Activated CD4-positive, alpha-beta T cell treated with anti-CD3 and anti-CD28 coated beads, Interleukin-2, Interleukin-6, amounts not matched to agents 100 ng/mL and 50 ng/mL, durations not matched to agents 16 hours and 8 hours (primary cell): ENCODE results near the gene LETM1.
A peak's percentile ranks its signal among the peaks of the same experiment; 100 is the strongest.

Experiments
- DNase-seq: peaks from one replicate; pipeline ENCODE4 v3.0.0-alpha.2; 2020

LETM1 gene

DNA sequence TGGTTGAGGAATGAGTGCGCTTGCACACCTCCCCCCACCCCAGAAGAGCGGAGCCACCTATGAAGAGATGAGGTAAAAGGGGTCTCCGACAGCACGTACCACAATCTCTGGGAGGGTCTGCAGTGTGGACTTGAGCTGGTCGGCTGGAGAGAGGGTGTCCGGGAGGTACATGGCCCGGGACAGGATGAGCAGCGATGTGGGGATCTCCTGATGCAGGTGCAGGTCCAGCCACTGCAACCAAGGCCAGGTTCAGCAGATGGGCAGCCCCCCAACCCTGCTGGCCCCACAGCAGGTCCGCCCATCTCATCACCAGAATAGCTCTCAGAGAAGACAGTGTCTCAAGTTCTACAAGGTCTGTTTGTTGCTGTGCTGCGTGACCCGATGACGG is 32.4 kb downstream of the LETM1 start:
- no peak for DNase-seq

GRCh38 chr4:1822568-1823544 is 33.1 kb downstream of the LETM1 start:
- DNase-seq, result no peak

DNA sequence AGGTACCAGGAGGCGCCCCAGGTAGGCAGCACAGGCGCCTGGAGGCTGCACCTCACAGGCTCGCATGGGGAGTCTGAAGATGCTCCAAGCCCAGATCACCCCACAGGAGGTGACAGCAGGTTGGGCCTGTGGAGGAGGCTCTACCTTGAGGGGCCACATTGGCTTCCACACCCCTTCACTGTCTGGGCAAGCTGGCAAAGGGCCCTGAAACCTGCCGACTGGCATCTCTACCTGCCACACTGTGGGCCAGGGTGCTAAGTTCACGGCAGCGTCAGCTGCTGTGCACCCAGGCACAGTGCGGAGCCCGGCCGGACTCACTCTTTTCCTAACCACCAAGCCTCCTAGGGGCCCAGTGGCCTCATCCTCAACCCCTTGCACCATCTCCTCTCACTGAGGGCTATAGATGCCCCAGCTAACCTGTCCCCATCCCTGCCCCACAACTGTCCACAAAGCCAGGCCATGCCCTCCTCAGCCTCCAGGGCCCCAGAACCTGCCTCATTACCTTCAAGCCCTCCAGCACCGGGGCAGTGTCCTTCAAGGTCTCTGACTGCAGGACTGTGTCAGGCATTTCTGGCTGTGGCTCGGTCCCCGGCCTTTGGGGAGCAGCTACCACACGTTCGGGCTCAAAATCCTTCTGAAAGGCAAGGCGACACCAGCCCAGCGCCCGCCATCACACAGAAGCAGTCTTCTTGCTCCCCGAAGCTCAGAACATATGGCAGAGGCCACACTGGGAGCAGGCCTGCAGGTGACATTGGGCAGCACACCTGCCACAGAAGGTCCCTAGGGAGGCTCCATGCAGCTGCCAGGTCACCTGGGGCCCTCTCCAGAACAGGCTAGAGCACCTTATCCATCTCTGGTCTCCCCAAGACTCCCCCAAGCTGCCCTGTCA is 34.0 kb downstream of the LETM1 start:
- no peak for DNase-seq

GRCh38 chr4:1819816-1820215 is 36.1 kb downstream of the LETM1 start:
- DNase-seq, result no peak

GRCh38 chr4:1819284-1819683 is 36.7 kb downstream of the LETM1 start:
- DNase-seq, result no peak

DNA sequence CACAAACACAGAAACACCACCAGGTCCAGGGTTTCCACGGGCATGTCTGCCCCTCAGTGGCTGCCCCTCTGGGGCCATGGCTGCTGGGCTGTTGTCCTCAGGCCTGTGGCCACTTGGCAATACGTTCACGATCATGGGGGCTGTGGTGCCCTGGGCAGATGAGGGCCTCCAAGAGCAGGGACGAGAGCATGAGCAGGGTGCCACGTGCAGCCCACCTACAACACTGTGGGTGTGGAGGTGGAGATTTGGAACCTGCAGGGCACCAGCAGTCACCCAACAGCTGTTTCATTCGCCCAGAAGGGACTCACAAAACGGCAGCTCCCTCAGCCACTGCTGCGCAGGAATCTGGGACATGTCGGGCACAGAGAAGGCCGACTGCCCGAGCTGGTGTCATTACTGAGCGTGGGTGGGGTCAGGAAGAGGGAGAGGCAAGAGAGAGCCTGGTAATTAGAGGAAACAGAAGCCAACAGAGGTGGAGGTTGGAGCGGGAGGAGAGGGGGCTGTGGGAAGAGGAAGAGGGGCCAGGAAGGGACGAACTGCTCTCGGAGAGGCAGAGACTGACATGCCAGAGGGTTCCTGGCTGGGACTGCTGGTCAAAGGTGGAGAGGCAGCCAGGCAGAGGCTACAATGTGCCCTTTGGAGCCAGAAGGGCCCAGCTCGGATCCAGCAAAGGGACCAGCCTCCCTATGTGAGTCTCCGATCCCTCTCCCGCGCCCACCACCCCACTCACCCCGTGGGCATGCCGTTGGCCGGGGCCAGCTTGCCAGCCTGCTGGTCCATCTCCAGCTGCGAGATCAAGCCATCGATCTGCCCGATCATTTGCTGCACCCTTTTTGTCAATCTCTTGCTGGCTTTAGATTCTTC is 39.7 kb downstream of the LETM1 start:
- no peak for DNase-seq

- no peak for DNase-seq
Observed at GRCh38 chr4:1815096-1815996, 40.6 kb downstream of the LETM1 start.

DNA sequence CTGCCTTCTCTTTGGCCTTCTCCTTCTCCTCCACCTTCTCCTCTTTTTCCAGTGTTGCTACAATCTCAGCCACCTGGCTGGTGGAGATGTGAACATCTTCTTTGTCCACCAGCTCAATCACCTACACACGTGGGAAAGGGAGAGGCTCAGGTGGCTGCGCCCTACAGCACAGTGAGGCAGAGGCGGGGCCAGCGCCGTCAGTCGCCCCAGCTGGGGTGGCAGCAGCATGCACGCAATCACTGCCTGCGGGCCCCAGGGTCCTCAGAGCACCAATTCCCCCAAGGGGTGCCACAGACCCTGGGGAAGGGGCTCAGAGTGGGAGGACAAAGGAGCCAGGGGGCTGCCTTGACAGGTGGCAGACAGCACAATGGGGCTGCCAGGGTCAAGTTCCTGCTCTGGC is 41.5 kb downstream of the LETM1 start:
- DNase-seq, result no peak

- no peak for DNase-seq
Observed at GRCh38 chr4:1813915-1814314, 42.0 kb downstream of the LETM1 start.

DNA sequence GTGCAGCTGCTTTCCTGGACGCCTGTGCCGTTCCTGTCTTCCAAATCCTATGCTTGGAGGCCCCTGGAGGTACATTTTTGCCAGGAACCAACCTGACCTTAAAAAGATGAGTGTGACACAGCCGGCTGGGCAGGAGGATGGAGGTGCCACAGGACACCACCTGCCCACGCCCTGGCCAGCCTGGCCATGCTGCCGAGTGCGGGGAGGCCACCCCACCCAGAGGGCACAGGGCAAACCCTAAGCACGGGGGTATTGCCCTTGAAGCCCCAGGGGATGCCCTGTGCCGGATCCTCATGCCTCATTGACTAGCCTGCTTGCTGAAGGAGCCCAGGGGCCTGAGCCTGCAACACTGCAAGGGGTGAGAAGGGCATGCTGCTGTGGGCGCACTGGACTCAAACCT is 42.7 kb downstream of the LETM1 start:
- DNase-seq, result no peak

DNA sequence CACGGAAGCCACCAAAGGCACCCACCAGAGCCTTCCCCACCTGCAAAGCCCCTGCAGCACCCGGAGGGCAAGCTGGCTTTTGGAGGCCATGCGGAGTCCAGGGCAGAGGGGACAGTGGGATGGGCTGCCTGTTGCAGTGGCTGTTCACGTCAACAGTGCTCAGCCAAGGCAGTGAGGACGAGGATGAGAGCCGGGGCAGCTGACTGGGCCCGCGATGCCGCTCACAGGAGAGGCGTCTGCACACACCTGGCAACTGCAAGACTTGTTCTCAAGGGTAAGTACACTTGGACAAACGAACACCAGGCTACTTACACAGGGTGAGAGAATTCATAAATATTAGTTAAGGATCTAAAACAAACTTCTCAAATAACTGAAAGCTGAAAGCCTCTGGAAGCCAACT is 43.2 kb downstream of the LETM1 start:
- DNase-seq, result no peak

GRCh38 chr4:1810765-1811164 is 45.2 kb downstream of the LETM1 start:
- no peak for DNase-seq

GRCh38 chr4:1809754-1810502 is 46.0 kb downstream of the LETM1 start:
- peak; percentile 79 for DNase-seq

DNA sequence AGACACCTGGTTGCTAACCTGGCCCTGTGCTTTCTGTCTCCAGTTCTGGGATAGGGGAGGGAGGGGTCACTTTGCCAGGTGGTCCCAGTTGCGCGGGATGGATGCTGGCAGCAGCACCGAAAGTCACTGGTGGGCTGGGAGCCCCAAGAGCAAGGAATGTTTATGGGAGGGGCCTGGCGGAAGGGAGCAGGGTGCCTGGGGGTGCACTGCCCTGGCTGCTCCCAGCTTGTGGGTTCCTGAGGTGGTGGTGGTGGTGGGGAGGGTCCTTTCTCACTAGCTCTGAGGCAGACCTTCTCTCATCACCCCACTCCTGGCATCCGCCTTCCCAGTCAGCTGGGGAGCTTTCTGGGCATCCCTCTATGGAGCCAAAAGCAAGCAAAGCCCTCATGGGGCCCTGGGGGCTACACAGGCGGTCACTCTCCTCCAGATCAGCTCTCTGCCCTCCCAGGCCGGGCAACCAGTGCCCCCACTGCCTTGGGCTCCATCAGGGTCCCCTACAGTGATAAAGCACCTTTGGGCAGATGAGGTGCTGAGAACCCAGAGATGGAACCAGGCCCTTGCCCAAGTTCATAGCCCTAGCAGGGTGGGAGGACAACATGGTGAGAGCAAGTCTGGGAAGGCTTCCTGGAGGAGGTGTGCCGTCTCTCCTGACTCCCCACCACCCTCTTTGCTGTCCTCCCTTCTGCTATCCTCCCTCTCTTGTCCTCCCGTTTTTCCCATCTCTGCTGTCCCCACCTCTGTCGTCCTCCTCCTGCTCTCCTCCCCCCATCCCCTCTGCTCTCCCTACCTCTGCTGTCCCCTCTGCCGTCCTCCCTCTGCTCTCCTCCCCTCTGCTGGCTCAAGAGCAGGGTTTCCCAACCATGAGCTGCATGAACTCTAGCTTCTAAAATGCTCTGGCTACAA is 46.9 kb downstream of the LETM1 start:
- DNase-seq, result no peak

- no peak for DNase-seq
Observed at GRCh38 chr4:1808396-1808795, 47.6 kb downstream of the LETM1 start.

DNA sequence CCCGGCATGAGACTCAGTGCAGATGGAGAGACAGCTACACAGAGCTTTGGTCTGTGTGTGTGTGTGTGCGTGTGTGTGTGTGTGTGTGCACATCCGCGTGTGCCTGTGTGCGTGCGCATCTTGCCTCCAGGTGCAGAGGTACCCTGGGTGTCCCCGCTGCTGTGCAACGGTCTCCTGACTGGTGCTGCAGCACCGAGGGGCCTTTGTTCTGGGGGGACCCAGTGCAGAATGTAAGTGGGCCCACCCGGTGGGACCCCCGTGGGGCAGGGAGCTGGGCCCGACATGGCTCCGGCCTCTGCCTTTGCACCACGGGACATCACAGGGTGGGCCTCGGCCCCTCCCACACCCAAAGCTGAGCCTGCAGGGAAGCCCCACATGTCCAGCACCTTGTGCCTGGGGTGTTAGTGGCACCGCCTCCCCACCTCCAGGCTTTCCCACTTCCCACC is 48.6 kb downstream of the LETM1 start:
- no peak for DNase-seq

GRCh38 chr4:1806596-1807331 is 49.2 kb downstream of the LETM1 start:
- DNase-seq, result no peak

DNA sequence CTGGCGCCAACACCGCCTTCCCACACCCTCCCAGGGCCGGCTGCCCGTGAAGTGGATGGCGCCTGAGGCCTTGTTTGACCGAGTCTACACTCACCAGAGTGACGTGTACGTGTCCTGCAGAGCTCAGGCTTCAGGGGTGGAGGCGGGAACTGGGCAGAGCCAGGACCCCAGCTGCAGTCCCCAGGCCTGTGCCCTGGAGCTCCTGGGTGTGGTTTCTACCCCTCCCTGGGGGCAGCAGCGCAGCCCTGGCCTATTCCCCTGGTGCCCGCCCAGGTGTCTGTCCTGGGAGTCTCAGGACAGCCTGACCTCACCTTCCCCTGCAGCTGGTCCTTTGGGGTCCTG is 49.8 kb downstream of the LETM1 start:
- DNase-seq, result no peak
